GM23338 (cell line): ENCODE results near the gene LAMTOR4. TPM values are rescaled to one million over a fixed set of nuclear protein-coding genes. Genes with fewer than 3 reads are reported as not detected.
A peak's percentile ranks its signal among the peaks of the same experiment; 100 is the strongest.

Source experiments
- ATAC-seq: fragments of 200-7000 bp; cut with Tn5 transposase; 3 replicates; pipeline ENCODE4 v1.9.1; 2020
- DNase-seq: peaks from one replicate; pipeline ENCODE4 v3.0.0-alpha.2; 2015; ENCODE audit warnings: low spot score
- H2AFZ ChIP-seq: fragments of 200-600 bp; sonication (generic); 2 replicates; pipeline ENCODE4 v1.8.0; 2016; ENCODE audit warnings: antibody characterized with exemption, mild to moderate bottlenecking, moderate library complexity
- H3F3A ChIP-seq: fragments of 200-600 bp; sonication (generic); replicated peaks from 2 replicates; pipeline ENCODE4 v1.8.0; 2017; ENCODE audit warnings: antibody characterized with exemption, mixed run types, low read depth
- H3K27ac ChIP-seq: fragments of 200-600 bp; sonication (generic); 2 replicates; pipeline ENCODE4 v1.6.1; 2016; ENCODE audit warnings: low read depth
- H3K27me3 ChIP-seq: fragments of 200-600 bp; sonication (generic); 2 replicates; pipeline ENCODE4 v1.8.0; 2016; ENCODE audit warnings: mild to moderate bottlenecking, mixed run types, moderate library complexity; ENCODE audit not compliant: insufficient read depth
- H3K36me3 ChIP-seq: fragments of 200-600 bp; sonication (generic); 2 replicates; pipeline ENCODE4 v1.8.0; 2016; ENCODE audit warnings: mild to moderate bottlenecking; ENCODE audit not compliant: insufficient read depth
- H3K4me1 ChIP-seq: fragments of 200-600 bp; sonication (generic); 2 replicates; pipeline ENCODE4 v1.8.0; 2016; ENCODE audit warnings: mild to moderate bottlenecking, moderate library complexity; ENCODE audit not compliant: insufficient read depth
- H3K4me2 ChIP-seq: fragments of 200-600 bp; sonication (generic); 2 replicates; pipeline ENCODE4 v1.7.1; 2017; ENCODE audit warnings: mixed run types
- H3K4me3 ChIP-seq: fragments of 200-600 bp; sonication (generic); 2 replicates; pipeline ENCODE4 v1.6.1; 2016; ENCODE audit warnings: mixed run types
- H3K79me2 ChIP-seq: fragments of 200-600 bp; sonication (generic); replicated peaks from 2 replicates; pipeline ENCODE4 v1.8.0; 2017; ENCODE audit warnings: mild to moderate bottlenecking; ENCODE audit not compliant: insufficient read depth
- H3K9me2 ChIP-seq: fragments of 200-600 bp; sonication (generic); 2 replicates; pipeline ENCODE4 v1.8.0; 2017; ENCODE audit not compliant: insufficient read depth
- H4K20me1 ChIP-seq: fragments of 200-600 bp; sonication (generic); replicated peaks from 2 replicates; pipeline ENCODE4 v1.8.0; 2017; ENCODE audit warnings: mild to moderate bottlenecking; ENCODE audit not compliant: insufficient read depth
- H3K27ac Mint-ChIP-seq: 2 replicates; pipeline ENCODE4 v1.8.0; 2020; ENCODE audit warnings: inconsistent platforms, mild to moderate bottlenecking, moderate library complexity, mixed read lengths
- H3K27me3 Mint-ChIP-seq: 3 replicates; pipeline ENCODE4 v1.8.0; 2022; ENCODE audit warnings: low read depth, mild to moderate bottlenecking, moderate library complexity, mixed read lengths, inconsistent platforms; ENCODE audit not compliant: insufficient read depth, poor library complexity
- H3K36me3 Mint-ChIP-seq: 3 replicates; pipeline ENCODE4 v1.8.0; 2021; ENCODE audit warnings: low read depth, mild to moderate bottlenecking, inconsistent platforms, moderate library complexity, mixed read lengths
- H3K4me1 Mint-ChIP-seq: 3 replicates; pipeline ENCODE4 v1.8.0; 2020; ENCODE audit warnings: mild to moderate bottlenecking, inconsistent platforms, mixed read lengths
- H3K4me3 Mint-ChIP-seq: 3 replicates; pipeline ENCODE4 v1.8.0; 2021; ENCODE audit warnings: moderate library complexity, mild to moderate bottlenecking, inconsistent platforms, mixed read lengths
- H3K9me3 Mint-ChIP-seq: 3 replicates; pipeline ENCODE4 v1.8.0; 2020; ENCODE audit warnings: moderate library complexity, mild to moderate bottlenecking, inconsistent platforms, mixed read lengths
- CREB1 ChIP-seq: fragments of 250-450 bp; sonication (Bioruptor Pico); IDR thresholded peaks from 2 replicates; pipeline ENCODE4 v1.5.0; 2020; ENCODE audit warnings: low read depth, mild to moderate bottlenecking, moderate library complexity
- JUNB ChIP-seq: IDR thresholded peaks from one replicate; pipeline ENCODE4 v1.6.1; 2016; ENCODE audit warnings: antibody characterized with exemption; ENCODE audit not compliant: unreplicated experiment
- POLR2AphosphoS5 ChIP-seq: IDR thresholded peaks from 2 replicates; pipeline ENCODE4 v1.6.1; 2016; ENCODE audit warnings: antibody characterized with exemption, low read depth
- REST ChIP-seq: IDR thresholded peaks from one replicate; pipeline ENCODE4 v1.6.1; 2018; ENCODE audit warnings: antibody characterized with exemption; ENCODE audit not compliant: unreplicated experiment
- STAT1 ChIP-seq: IDR thresholded peaks from one replicate; pipeline ENCODE4 v1.6.1; 2016; ENCODE audit warnings: antibody characterized with exemption; ENCODE audit not compliant: unreplicated experiment
- ZNF114 ChIP-seq: fragments of 250-450 bp; sonication (Bioruptor Pico); IDR thresholded peaks from 2 replicates; pipeline ENCODE4 v1.5.0; 2020; ENCODE audit warnings: mild to moderate bottlenecking, moderate library complexity
- polyA plus RNA-seq: library from polyadenylated mRNA; unstranded; fragments of >200 nt; fragmentation: Nextera tagmentation; extraction: Ambion mirVana; gene quantifications from 2 replicates; pipeline ENCODE4 v1.2.1, GENCODE V29; 2016
- total RNA-seq: library from RNA; depleted of rRNA; stranded (reverse); fragments of >200 nt; shearing (Covaris generic); gene quantifications from 2 replicates; pipeline ENCODE4 v1.2.3, GENCODE V29; 2014
- TF ChIP-seq, protein P1 (sequence below), 2 experiments: fragments of 200-600 bp in 1 of 2; sonication (generic) in 1 of 2; conservative IDR thresholded peaks; 2 replicates each; pipeline versions ENCODE4 v1.5.1 to v1.6.1; 2016 to 2017; ENCODE audit warnings: antibody characterized with exemption in 2 of 2, low read depth in 2 of 2, mild to moderate bottlenecking in 2 of 2, moderate library complexity in 1 of 2

Gene LAMTOR4
- total and polyA plus RNA-seq, 2 experiments from 2014 or later = 145 to 333 TPM

DNA sequence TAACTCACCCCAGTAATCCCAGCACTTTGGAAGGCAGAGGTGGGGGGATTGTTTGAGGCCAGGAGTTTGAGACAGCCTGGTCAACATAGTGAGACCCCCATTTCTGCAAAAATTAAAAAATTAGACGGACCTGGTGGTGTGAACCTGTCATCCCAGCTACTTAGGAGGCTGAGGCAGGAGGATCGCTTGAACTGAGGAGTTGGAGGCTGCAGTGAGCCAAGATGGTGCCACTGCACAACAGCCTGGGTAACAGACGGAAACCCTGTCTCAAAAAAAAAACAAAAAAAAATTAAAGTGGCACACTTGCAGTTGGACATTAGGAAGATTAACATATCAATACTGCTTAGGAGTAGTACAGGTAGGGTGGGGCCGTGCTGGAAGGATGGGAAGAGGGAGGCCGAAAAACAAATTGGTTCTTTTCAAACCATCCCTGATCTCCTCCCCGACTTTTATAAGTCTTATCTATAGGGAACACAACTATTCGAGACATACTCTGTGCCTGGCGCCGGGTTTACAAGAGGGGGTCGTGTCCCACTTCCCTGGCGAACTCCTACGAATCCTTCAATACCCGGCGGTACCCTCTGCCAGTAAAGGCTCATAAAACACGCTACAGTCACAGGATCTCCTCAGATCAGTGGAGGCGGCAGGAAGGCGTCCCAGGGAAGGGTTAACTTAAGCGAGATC lies 30.2 kb upstream of the LAMTOR4 start:
- Histone ChIP-seq H4K20me1 (no peaks in the 10 kb centered on the region; the same call in 1 of the 2 replicates), H3K9me2 (no peaks in the 10 kb centered on the region), H3K27ac (peak overlapping the region; percentile 83), H2AFZ (peak overlapping the region; percentile 91; the same call in 1 of the 2 replicates), H3K36me3 (no peaks in the 10 kb centered on the region), H3F3A (peaks cover 16% of the 10 kb centered on the region; the same call in 1 of the 2 replicates), H3K79me2 (peaks cover 7% of the 10 kb centered on the region), H3K4me3 (peak overlapping the region; percentile 88), H3K4me2 (peak overlapping the region; percentile 83), H3K27me3 (no peaks in the 10 kb centered on the region), H3K4me1 (peaks cover 8% of the 10 kb centered on the region)
- peak; percentile 73 for DNase-seq
- TF ChIP-seq, protein P1, sequence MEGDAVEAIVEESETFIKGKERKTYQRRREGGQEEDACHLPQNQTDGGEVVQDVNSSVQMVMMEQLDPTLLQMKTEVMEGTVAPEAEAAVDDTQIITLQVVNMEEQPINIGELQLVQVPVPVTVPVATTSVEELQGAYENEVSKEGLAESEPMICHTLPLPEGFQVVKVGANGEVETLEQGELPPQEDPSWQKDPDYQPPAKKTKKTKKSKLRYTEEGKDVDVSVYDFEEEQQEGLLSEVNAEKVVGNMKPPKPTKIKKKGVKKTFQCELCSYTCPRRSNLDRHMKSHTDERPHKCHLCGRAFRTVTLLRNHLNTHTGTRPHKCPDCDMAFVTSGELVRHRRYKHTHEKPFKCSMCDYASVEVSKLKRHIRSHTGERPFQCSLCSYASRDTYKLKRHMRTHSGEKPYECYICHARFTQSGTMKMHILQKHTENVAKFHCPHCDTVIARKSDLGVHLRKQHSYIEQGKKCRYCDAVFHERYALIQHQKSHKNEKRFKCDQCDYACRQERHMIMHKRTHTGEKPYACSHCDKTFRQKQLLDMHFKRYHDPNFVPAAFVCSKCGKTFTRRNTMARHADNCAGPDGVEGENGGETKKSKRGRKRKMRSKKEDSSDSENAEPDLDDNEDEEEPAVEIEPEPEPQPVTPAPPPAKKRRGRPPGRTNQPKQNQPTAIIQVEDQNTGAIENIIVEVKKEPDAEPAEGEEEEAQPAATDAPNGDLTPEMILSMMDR (conservative IDR thresholded peaks at IDR 0.05; ENCODE audit: low read depth in 2 of 2) = no peak
- no peak for TF ChIP-seq JUNB
- no peak for TF ChIP-seq ZNF114 (CRISPR knock-in tag)
- TF ChIP-seq STAT1 = no peak
- H3K27ac Mint-ChIP-seq = peak overlapping the region; percentile 99
- peaks cover 8% of the 10 kb centered on the region; the same call in 2 of the 3 replicates for H3K4me1 Mint-ChIP-seq
- no peak; the same call in 1 of the 3 replicates for ATAC-seq
- peaks cover 14% of the 10 kb centered on the region for H3K27me3 Mint-ChIP-seq
- H3K4me3 Mint-ChIP-seq = peak overlapping the region; percentile 94
- no peaks in the 10 kb centered on the region; the same call in 2 of the 3 replicates for H3K9me3 Mint-ChIP-seq
- peaks cover 26% of the 10 kb centered on the region for H3K36me3 Mint-ChIP-seq

GRCh38 chr7:100119072-100119969 lies 29.4 kb upstream of the LAMTOR4 start, which contains the start of the genes CNPY4 and TAF6:
Gene CNPY4, plus strand, starts transcription at chr7:100119634. Its CDS starts 111 bp downstream, at chr7:100119745.
Gene TAF6, minus strand, starts transcription at chr7:100119358. Its CDS starts 5,149 bp downstream, at chr7:100114209.
- Histone ChIP-seq H3F3A (peaks cover 18% of the 10 kb centered on the region; the same call in 1 of the 2 replicates), H4K20me1 (no peaks in the 10 kb centered on the region; the same call in 1 of the 2 replicates), H3K27me3 (no peaks in the 10 kb centered on the region), H3K9me2 (no peaks in the 10 kb centered on the region), H3K79me2 (peaks cover 7% of the 10 kb centered on the region), H3K4me3 (peak within 1 kb of the TSS; percentile 88), H3K4me1 (peaks cover 8% of the 10 kb centered on the region), H3K36me3 (no peaks in the 10 kb centered on the region), H3K4me2 (peak within 1 kb of the TSS; percentile 83), H3K27ac (peak within 1 kb of the TSS; percentile 83), H2AFZ (peak within 1 kb of the TSS; percentile 91)
- peak within 1 kb of the TSS; percentile 99 for H3K27ac Mint-ChIP-seq
- no peaks in the 10 kb centered on the region; the same call in 2 of the 3 replicates for H3K9me3 Mint-ChIP-seq
- H3K4me3 Mint-ChIP-seq = peak within 1 kb of the TSS; percentile 94
- peak; percentile 98 for DNase-seq
- peaks cover 14% of the 10 kb centered on the region for H3K27me3 Mint-ChIP-seq
- peaks cover 19% of the 10 kb centered on the region; the same call in 2 of the 3 replicates for H3K36me3 Mint-ChIP-seq
- ATAC-seq = peak; percentile 81
- peaks cover 8% of the 10 kb centered on the region; the same call in 2 of the 3 replicates for H3K4me1 Mint-ChIP-seq
- peak; percentile 67 for TF ChIP-seq POLR2AphosphoS5
- no peak for TF ChIP-seq JUNB
- no peak for TF ChIP-seq REST
- peak; percentile 69 for TF ChIP-seq CREB1
- TF ChIP-seq ZNF114 (CRISPR knock-in tag) = no peak
